GM12878 (cell line): ENCODE data around the gene MGAT5. TPM values are rescaled to one million over a fixed set of nuclear protein-coding genes. Genes with fewer than 3 reads are reported as not detected.

Experiments used
- ATAC-seq: fragments of 200-7000 bp; cut with Tn5 transposase; 3 replicates; pipeline ENCODE4 v1.9.1; 2020; ENCODE audit warnings: mild to moderate bottlenecking, moderate library complexity
- BruUV-seq: library from RNA; stranded (reverse); fragments of 400-500 nt; replicated peaks from 2 replicates; lab custom pipeline; 2021; lab: Mats Ljungman, UMichigan
- CTCF ChIA-PET: fragments of 300-600 bp; sonication (Branson Sonifier 250); formaldehyde crosslinking; extraction: SDS; loops from one replicate; lab custom pipeline; 2021; ENCODE audit warnings: inconsistent platforms; lab: Yijun Ruan, JAX
- POLR2A ChIA-PET: fragments of 350-600 bp; formaldehyde crosslinking; extraction: SDS; loops from one replicate; lab custom pipeline; 2021; ENCODE audit warnings: inconsistent platforms; lab: Charles Lee
- RAD21 ChIA-PET: fragments of 300-600 bp; sonication (Branson Sonifier 250); formaldehyde crosslinking; loops from one replicate; lab custom pipeline; 2023; ENCODE audit warnings: antibody characterized with exemption; ENCODE audit not compliant: unreplicated experiment; lab: Charles Lee
- SMC1A ChIA-PET: fragments of 300-600 bp; sonication (Branson Sonifier 250); formaldehyde crosslinking; loops from one replicate; lab custom pipeline; 2023; ENCODE audit not compliant: unreplicated experiment, uncharacterized antibody; lab: Charles Lee
- DNase-seq: peaks from one replicate; pipeline ENCODE4 v3.0.0-alpha.2; 2011; ENCODE audit warnings: low read depth, low spot score
- FAIRE-seq: peaks from 3 replicates; lab custom pipeline; 2011; peaks lifted over from hg19 to GRCh38; lab: Jason Lieb, UNC
- H2AFZ ChIP-seq: 2 replicates; pipeline ENCODE4 v1.6.0; 2011; ENCODE audit warnings: low read depth, low read length, control low read depth; ENCODE audit not compliant: control insufficient read depth
- H3K27ac ChIP-seq: 2 replicates; pipeline ENCODE4 v1.5.1; 2011; ENCODE audit warnings: control low read depth; ENCODE audit not compliant: control insufficient read depth, insufficient read depth
- H3K27me3 ChIP-seq, 2 experiments: replicated peaks in 1 of 2; 2 replicates each; pipeline versions ENCODE4 v1.6.0 to v1.6.1; 2011; ENCODE audit warnings: low read length in 1 of 2; ENCODE audit not compliant: control insufficient read depth in 2 of 2, insufficient read depth in 2 of 2
- H3K36me3 ChIP-seq, 2 experiments: 2 replicates each; pipeline ENCODE4 v1.5.1; 2011; ENCODE audit warnings: low read length in 1 of 2; ENCODE audit not compliant: control insufficient read depth in 2 of 2, insufficient read depth in 2 of 2
- H3K4me1 ChIP-seq: 2 replicates; pipeline ENCODE4 v1.6.1; 2011; ENCODE audit warnings: mild to moderate bottlenecking, low read length, moderate library complexity, mixed read lengths; ENCODE audit not compliant: control insufficient read depth, insufficient read depth
- H3K4me2 ChIP-seq: 2 replicates; pipeline ENCODE4 v1.6.0; 2011; ENCODE audit warnings: control low read depth; ENCODE audit not compliant: control insufficient read depth, insufficient read depth
- H3K4me3 ChIP-seq: fragments of 200-600 bp; sonication (generic); 2 replicates; pipeline ENCODE4 v1.5.1; 2016
- H3K79me2 ChIP-seq: 2 replicates; pipeline ENCODE4 v1.6.0; 2011; ENCODE audit warnings: low read length; ENCODE audit not compliant: control insufficient read depth, insufficient read depth
- H3K9ac ChIP-seq: 2 replicates; pipeline ENCODE4 v1.8.0; 2011; ENCODE audit warnings: low read length, control low read depth, mixed read lengths; ENCODE audit not compliant: control insufficient read depth, insufficient read depth
- H3K9me3 ChIP-seq: replicated peaks from 3 replicates; pipeline ENCODE4 v1.5.1; 2011; ENCODE audit warnings: mild to moderate bottlenecking, low read length; ENCODE audit not compliant: control insufficient read depth, insufficient read depth
- H4K20me1 ChIP-seq: 2 replicates; pipeline ENCODE4 v1.6.0; 2011; ENCODE audit not compliant: control insufficient read depth, insufficient read depth
- ASH2L ChIP-seq: fragments of 300-600, 200-600 bp; sonication (generic); IDR thresholded peaks from 2 replicates; pipeline ENCODE4 v1.6.1; 2017; ENCODE audit warnings: low read depth, mild to moderate bottlenecking, borderline replicate concordance
- EED ChIP-seq: sonication (generic); IDR thresholded peaks from 2 replicates; pipeline ENCODE4 v1.6.1; 2016; ENCODE audit warnings: antibody characterized with exemption, low read depth
- FOXK2 ChIP-seq: fragments of 450-650 bp; IDR thresholded peaks from 2 replicates; pipeline ENCODE4 v1.6.1; 2017; ENCODE audit warnings: mild to moderate bottlenecking, moderate library complexity
- FOXM1 ChIP-seq: IDR thresholded peaks from 2 replicates; pipeline ENCODE4 v1.6.1; 2012; ENCODE audit warnings: low read depth, mild to moderate bottlenecking, inconsistent platforms, low read length, moderate library complexity
- GATAD2B ChIP-seq: fragments of 450-650 bp; conservative IDR thresholded peaks from 2 replicates; pipeline ENCODE4 v1.6.1; 2017; ENCODE audit warnings: low read depth, mild to moderate bottlenecking, moderate library complexity
- POLR2AphosphoS5 ChIP-seq: IDR thresholded peaks from 2 replicates; pipeline ENCODE4 v1.6.1; 2011; ENCODE audit warnings: mild to moderate bottlenecking, low read length, inconsistent platforms
- SIN3A ChIP-seq: IDR thresholded peaks from 2 replicates; pipeline ENCODE4 v1.6.1; 2012; ENCODE audit warnings: low read depth, low read length, improper control_type of control experiment
- TAF1 ChIP-seq: IDR thresholded peaks from 2 replicates; pipeline ENCODE4 v1.6.1; 2011; ENCODE audit warnings: mild to moderate bottlenecking, low read depth, low read length, borderline replicate concordance
- WGBS: methylation state at CpG from one replicate; pipeline ENCODE4 v1.1.6; 2016; ENCODE audit warnings: low lambda C conversion rate; ENCODE audit not compliant: insufficient replicate concordance, insufficient coverage; ENCODE audit errors: missing lambda C conversion rate; 5-methylcytosine and 5-hydroxymethylcytosine counted together
- in situ Hi-C: fragments of 300-500 bp; cut with MboI; formaldehyde crosslinking; loops from 9 replicates; pipeline ENCODE4 v1.14.3; 2018; ENCODE audit warnings: mixed read lengths
- intact Hi-C: fragments of 100-400 bp; cut with micrococcal nuclease; formaldehyde crosslinking; loops from one replicate; pipeline ENCODE4 v1.14.2; 2022; ENCODE audit not compliant: unreplicated experiment
- polyA plus RNA-seq, 11 experiments: library from polyadenylated mRNA; depleted of rRNA in 4 of 11; unstranded in 6 of 11; stranded (reverse) in 5 of 11; fragments of >200 nt; fragmentation: Nextera tagmentation in 4 of 11; fragmentation: Illumina TruSeq in 1 of 11; extraction: Ambion mirVana in 4 of 11; extraction: Trizol in 1 of 11; gene quantifications; 1 replicate in 1 of 11; 2 replicates in 10 of 11; pipeline versions ENCODE4 v1.2.1 to v1.2.3, GENCODE V29; 2011 to 2016; ENCODE audit warnings: inconsistent platforms in 2 of 11, missing spikeins in 2 of 11, low read depth in 1 of 11
- total RNA-seq, 4 experiments: library from RNA; depleted of rRNA in 3 of 4; stranded (reverse); fragments of >200 nt in 3 of 4; fragmentation: Illumina TruSeq in 1 of 4; extraction: Trizol in 1 of 4; gene quantifications; 2 replicates each; pipeline versions ENCODE4 v1.2.1 to v1.2.3, GENCODE V29; 2013 to 2021

Gene MGAT5
- total and polyA plus RNA-seq, 10 of the 15 experiments (the other 5 are each of a cell fraction or from before 2014, with no cell fraction given), result 4.9 to 104 (median 36.2) TPM

- TF ChIP-seq FOXM1 (no peak), EED (no peak), FOXK2 (no peak), TAF1 (no peak)
- ChIA-PET RAD21 (interaction anchor here (0.8 to 1.7 kb wide), 2 partner anchors 16 to 412 kb away, joined by 3 to 4 read pairs; no protein-coding TSS in a partner anchor), CTCF (no interaction called here), SMC1A (interaction anchor here (1.2 to 1.5 kb wide), 3 partner anchors 9 to 45 kb away, joined by 3 to 4 read pairs (median 4); partner anchors contain the start of gene MGAT5), POLR2A (interaction anchor here (1.4 kb wide), 1 partner anchor 9 kb away, joined by 4 read pairs; no protein-coding TSS in a partner anchor)
- no peak overlapping the region for H3K27ac ChIP-seq
- H3K27me3 ChIP-seq, result no peaks in the 10 kb centered on the region
- no peaks in the 10 kb centered on the region for H4K20me1 ChIP-seq
- DNase-seq (no peak), ATAC-seq (no peak), FAIRE-seq (no peak)
- no peak overlapping the region for H2AFZ ChIP-seq
- intact Hi-C loops (no loop called here), in situ Hi-C loops (no loop called here)
- H3K4me3 ChIP-seq, result no peak overlapping the region
- no peak overlapping the region for H3K4me2 ChIP-seq
- peaks cover 33% of the 10 kb centered on the region for H3K79me2 ChIP-seq
- H3K9me3 ChIP-seq, result no peaks in the 10 kb centered on the region
- BruUV-seq, result no TSS peak
- 96% methylated on average over 1 of the region's 1 CpG for WGBS
- peaks cover 1 to 3% of the 10 kb centered on the region in 2 experiments; a peak in 2 of 4 replicates for H3K36me3 ChIP-seq
- no peak overlapping the region for H3K9ac ChIP-seq
- H3K4me1 ChIP-seq, result peaks cover 18% of the 10 kb centered on the region
Observed at GRCh38 chr2:134299334-134299733, 45.5 kb downstream of the MGAT5 start.

GRCh38 chr2:134300585-134300984 lies 46.7 kb downstream of the MGAT5 start:
- no peaks in the 10 kb centered on the region for H4K20me1 ChIP-seq
- ChIA-PET POLR2A (no interaction called here), SMC1A (interaction anchor here (0.8 kb wide), 1 partner anchor 10 kb away, joined by 3 read pairs; no protein-coding TSS in a partner anchor), RAD21 (interaction anchor here (1.7 kb wide), 1 partner anchor 18 kb away, joined by 4 read pairs; no protein-coding TSS in a partner anchor), CTCF (no interaction called here)
- ATAC-seq, result no peak
- no peak overlapping the region for H2AFZ ChIP-seq
- no peak overlapping the region for H3K4me2 ChIP-seq
- intact Hi-C loops, result no loop called here
- TF ChIP-seq SIN3A (no peak), GATAD2B (no peak), POLR2AphosphoS5 (no peak), ASH2L (no peak)
- peaks cover 27% of the 10 kb centered on the region for H3K79me2 ChIP-seq
- FAIRE-seq, result no peak
- in situ Hi-C loops, result no loop called here
- peaks cover 6% of the 10 kb centered on the region; the same call in 1 of the 2 replicates for H3K4me1 ChIP-seq
- H3K4me3 ChIP-seq, result no peak overlapping the region
- H3K36me3 ChIP-seq, result peaks cover 3 to 5% of the 10 kb centered on the region in 2 experiments; a peak in 3 of 4 replicates
- no TSS peak for BruUV-seq
- no peaks in the 10 kb centered on the region for H3K9me3 ChIP-seq
- H3K27me3 ChIP-seq, result no peaks in the 10 kb centered on the region
- no peak overlapping the region for H3K9ac ChIP-seq
- WGBS, result 38% methylated on average over 1 of the region's 1 CpG
- DNase-seq, result no peak
- no peak overlapping the region for H3K27ac ChIP-seq
